SU-DHL-6 (cell line): ENCODE results near the gene FAM229A.

ENCODE experiments used
- H2AFZ ChIP-seq: fragments of 200-600 bp; sonication (generic); 2 replicates; pipeline ENCODE4 v1.6.1; 2014; ENCODE audit warnings: low read depth, mild to moderate bottlenecking, moderate library complexity, mixed read lengths, antibody characterized with exemption, low read length; ENCODE audit not compliant: severe bottlenecking
- H3F3A ChIP-seq: fragments of 200-600 bp; shearing (Covaris generic); 2 replicates; pipeline ENCODE4 v1.6.0; 2016; ENCODE audit warnings: antibody characterized with exemption, mild to moderate bottlenecking; ENCODE audit not compliant: insufficient read depth
- H3K27ac ChIP-seq: fragments of 200-600 bp; sonication (generic); 2 replicates; pipeline ENCODE4 v1.5.1; 2016; ENCODE audit warnings: low read depth, mild to moderate bottlenecking, low read length, moderate library complexity, mixed read lengths
- H3K27me3 ChIP-seq: fragments of 200-600 bp; sonication (generic), shearing (Covaris generic); 2 replicates; pipeline ENCODE4 v1.6.0; 2014; ENCODE audit warnings: mild to moderate bottlenecking, low read length
- H3K36me3 ChIP-seq: fragments of 200-600 bp; sonication (generic); 2 replicates; pipeline ENCODE4 v1.6.1; 2014; ENCODE audit warnings: mild to moderate bottlenecking, low read length, mixed read lengths
- H3K4me2 ChIP-seq: fragments of 300-600, 200-600 bp; shearing (Covaris generic), sonication (generic); 2 replicates; pipeline ENCODE4 v1.6.0; 2014; ENCODE audit warnings: low read length, low read depth, mild to moderate bottlenecking; ENCODE audit not compliant: poor library complexity, severe bottlenecking
- H3K4me3 ChIP-seq: fragments of 200-600 bp; sonication (generic); 2 replicates; pipeline ENCODE4 v1.5.1; 2014; ENCODE audit warnings: antibody characterized with exemption, low read length, mild to moderate bottlenecking, mixed read lengths; ENCODE audit not compliant: insufficient read depth, poor library complexity, severe bottlenecking
- H3K79me2 ChIP-seq: fragments of 200-600 bp; sonication (generic); 2 replicates; pipeline ENCODE4 v1.6.1; 2014; ENCODE audit warnings: mild to moderate bottlenecking, low read length, moderate library complexity; ENCODE audit not compliant: insufficient read depth
- H3K9ac ChIP-seq: fragments of 200-600 bp; sonication (generic); 2 replicates; pipeline ENCODE4 v1.7.0; 2014; ENCODE audit warnings: mild to moderate bottlenecking, low read length
- H3K9me2 ChIP-seq: fragments of 200-600 bp; sonication (generic); replicated peaks from 2 replicates; pipeline ENCODE4 v1.6.1; 2014; ENCODE audit warnings: low read length; ENCODE audit not compliant: insufficient read depth
- H3K9me3 ChIP-seq: fragments of 200-600 bp; sonication (generic); 2 replicates; pipeline ENCODE4 v1.6.1; 2014; ENCODE audit warnings: low read length, mixed read lengths; ENCODE audit not compliant: insufficient read depth
- H4K20me1 ChIP-seq: fragments of 200-600 bp; sonication (generic); 2 replicates; pipeline ENCODE4 v1.6.1; 2014; ENCODE audit warnings: low read depth, mild to moderate bottlenecking, antibody characterized with exemption, low read length, moderate library complexity, mixed read lengths
- EZH2phosphoT487 ChIP-seq: fragments of 200-600 bp; sonication (generic), shearing (Covaris generic); conservative IDR thresholded peaks from 2 replicates; pipeline ENCODE4 v1.6.1; 2018; ENCODE audit warnings: mild to moderate bottlenecking, antibody characterized with exemption, low read length, moderate library complexity, mixed read lengths
- TF ChIP-seq, protein P1 (sequence below): fragments of 200-600 bp; sonication (generic); IDR thresholded peaks from one replicate; pipeline ENCODE4 v1.5.1; 2017; ENCODE audit warnings: antibody characterized with exemption, mild to moderate bottlenecking, low read length, moderate library complexity; ENCODE audit not compliant: insufficient read depth, poor library complexity, severe bottlenecking

Gene FAM229A

GRCh38 chr1:32392325-32392724 lies 30.0 kb upstream of the FAM229A start:
- no peak for TF ChIP-seq EZH2phosphoT487
- TF ChIP-seq, protein P1, sequence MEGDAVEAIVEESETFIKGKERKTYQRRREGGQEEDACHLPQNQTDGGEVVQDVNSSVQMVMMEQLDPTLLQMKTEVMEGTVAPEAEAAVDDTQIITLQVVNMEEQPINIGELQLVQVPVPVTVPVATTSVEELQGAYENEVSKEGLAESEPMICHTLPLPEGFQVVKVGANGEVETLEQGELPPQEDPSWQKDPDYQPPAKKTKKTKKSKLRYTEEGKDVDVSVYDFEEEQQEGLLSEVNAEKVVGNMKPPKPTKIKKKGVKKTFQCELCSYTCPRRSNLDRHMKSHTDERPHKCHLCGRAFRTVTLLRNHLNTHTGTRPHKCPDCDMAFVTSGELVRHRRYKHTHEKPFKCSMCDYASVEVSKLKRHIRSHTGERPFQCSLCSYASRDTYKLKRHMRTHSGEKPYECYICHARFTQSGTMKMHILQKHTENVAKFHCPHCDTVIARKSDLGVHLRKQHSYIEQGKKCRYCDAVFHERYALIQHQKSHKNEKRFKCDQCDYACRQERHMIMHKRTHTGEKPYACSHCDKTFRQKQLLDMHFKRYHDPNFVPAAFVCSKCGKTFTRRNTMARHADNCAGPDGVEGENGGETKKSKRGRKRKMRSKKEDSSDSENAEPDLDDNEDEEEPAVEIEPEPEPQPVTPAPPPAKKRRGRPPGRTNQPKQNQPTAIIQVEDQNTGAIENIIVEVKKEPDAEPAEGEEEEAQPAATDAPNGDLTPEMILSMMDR, result no peak
- Histone ChIP-seq H3K4me3 (no peak overlapping the region), H3K9ac (no peak overlapping the region), H3K9me3 (no peaks in the 10 kb centered on the region), H3K4me2 (no peak overlapping the region), H4K20me1 (no peaks in the 10 kb centered on the region), H3K27ac (no peak overlapping the region), H3K36me3 (no peaks in the 10 kb centered on the region), H3K79me2 (no peaks in the 10 kb centered on the region), H2AFZ (no peak overlapping the region), H3K27me3 (no peaks in the 10 kb centered on the region), H3F3A (no peaks in the 10 kb centered on the region), H3K9me2 (no peaks in the 10 kb centered on the region)

GRCh38 chr1:32390904-32391870 lies 28.9 kb upstream of the FAM229A start:
- H3F3A ChIP-seq, result no peaks in the 10 kb centered on the region
- no peaks in the 10 kb centered on the region for H3K9me2 ChIP-seq
- no peak overlapping the region for H3K4me3 ChIP-seq
- H3K27ac ChIP-seq, result no peak overlapping the region
- H3K79me2 ChIP-seq, result no peaks in the 10 kb centered on the region
- H4K20me1 ChIP-seq, result no peaks in the 10 kb centered on the region
- no peak overlapping the region for H3K4me2 ChIP-seq
- no peaks in the 10 kb centered on the region for H3K27me3 ChIP-seq
- H3K9me3 ChIP-seq, result no peaks in the 10 kb centered on the region
- TF ChIP-seq, protein P1, result no peak
- no peak for TF ChIP-seq EZH2phosphoT487
- H3K36me3 ChIP-seq, result no peaks in the 10 kb centered on the region
- no peak overlapping the region for H3K9ac ChIP-seq
- H2AFZ ChIP-seq, result no peak overlapping the region

GRCh38 chr1:32388641-32389040 lies 26.4 kb upstream of the FAM229A start:
- H4K20me1 ChIP-seq, result no peaks in the 10 kb centered on the region
- H3K9me3 ChIP-seq, result no peaks in the 10 kb centered on the region
- H3K27me3 ChIP-seq, result no peaks in the 10 kb centered on the region
- H3F3A ChIP-seq, result no peaks in the 10 kb centered on the region
- H2AFZ ChIP-seq, result no peak overlapping the region
- no peak overlapping the region for H3K27ac ChIP-seq
- H3K4me3 ChIP-seq, result no peak overlapping the region
- TF ChIP-seq, protein P1, result no peak
- no peak for TF ChIP-seq EZH2phosphoT487
- H3K4me2 ChIP-seq, result no peak overlapping the region
- no peaks in the 10 kb centered on the region for H3K79me2 ChIP-seq
- H3K9ac ChIP-seq, result no peak overlapping the region
- no peaks in the 10 kb centered on the region for H3K9me2 ChIP-seq
- no peaks in the 10 kb centered on the region for H3K36me3 ChIP-seq
